Nephron (organoid): Measurements from ENCODE around the gene ATG16L2.
A peak's percentile ranks its signal among the peaks of the same experiment; 100 is the strongest.

Source experiments
- H3K27ac Mint-ChIP-seq, 3 experiments: 2 replicates each; pipeline ENCODE4 v1.8.0; 2020; ENCODE audit warnings: mixed read lengths in 3 of 3, mild to moderate bottlenecking in 2 of 3, moderate library complexity in 1 of 3
- H3K27me3 Mint-ChIP-seq: 2 replicates; pipeline ENCODE4 v1.8.0; 2021; ENCODE audit warnings: low read depth, mild to moderate bottlenecking, moderate library complexity, mixed read lengths
- H3K36me3 Mint-ChIP-seq: 2 replicates; pipeline ENCODE4 v1.8.0; 2020; ENCODE audit warnings: low read depth, mixed read lengths
- H3K4me1 Mint-ChIP-seq: 2 replicates; pipeline ENCODE4 v1.8.0; 2020; ENCODE audit warnings: mixed read lengths
- H3K4me3 Mint-ChIP-seq, 3 experiments: 2 replicates each; pipeline ENCODE4 v1.8.0; 2020; ENCODE audit warnings: mild to moderate bottlenecking in 3 of 3, mixed read lengths in 3 of 3, moderate library complexity in 2 of 3
- H3K9me3 Mint-ChIP-seq: 2 replicates; pipeline ENCODE4 v1.8.0; 2020; ENCODE audit warnings: mixed read lengths
- TF ChIP-seq, protein P1 (sequence below), 3 experiments: fragments of 200-600 bp; sonication (generic); IDR thresholded peaks; one replicate each; pipeline ENCODE4 v1.5.0; 2021; ENCODE audit warnings: antibody characterized with exemption in 3 of 3; ENCODE audit not compliant: unreplicated experiment in 3 of 3

ATG16L2 gene

DNA sequence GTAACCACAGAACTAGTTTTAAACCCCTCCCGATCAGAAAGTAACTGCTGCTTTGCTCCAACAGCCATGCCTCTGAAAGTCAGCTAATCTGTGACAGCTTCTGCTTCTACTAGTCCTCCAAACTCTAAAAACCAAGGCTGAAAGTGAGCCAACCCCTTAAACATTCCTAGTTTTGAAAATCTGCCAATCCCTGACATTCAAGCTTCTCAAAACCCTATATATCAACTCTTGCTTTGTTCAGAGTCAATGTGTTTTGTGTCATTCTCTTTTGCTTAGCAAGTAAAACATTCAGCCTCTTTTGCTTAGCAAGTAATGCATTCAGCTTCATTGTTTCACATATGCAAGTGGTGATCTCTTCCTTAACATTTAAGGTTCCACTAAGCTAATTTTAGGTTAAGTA, 56.9 kb downstream of the ATG16L2 start:
- TF ChIP-seq, protein P1, sequence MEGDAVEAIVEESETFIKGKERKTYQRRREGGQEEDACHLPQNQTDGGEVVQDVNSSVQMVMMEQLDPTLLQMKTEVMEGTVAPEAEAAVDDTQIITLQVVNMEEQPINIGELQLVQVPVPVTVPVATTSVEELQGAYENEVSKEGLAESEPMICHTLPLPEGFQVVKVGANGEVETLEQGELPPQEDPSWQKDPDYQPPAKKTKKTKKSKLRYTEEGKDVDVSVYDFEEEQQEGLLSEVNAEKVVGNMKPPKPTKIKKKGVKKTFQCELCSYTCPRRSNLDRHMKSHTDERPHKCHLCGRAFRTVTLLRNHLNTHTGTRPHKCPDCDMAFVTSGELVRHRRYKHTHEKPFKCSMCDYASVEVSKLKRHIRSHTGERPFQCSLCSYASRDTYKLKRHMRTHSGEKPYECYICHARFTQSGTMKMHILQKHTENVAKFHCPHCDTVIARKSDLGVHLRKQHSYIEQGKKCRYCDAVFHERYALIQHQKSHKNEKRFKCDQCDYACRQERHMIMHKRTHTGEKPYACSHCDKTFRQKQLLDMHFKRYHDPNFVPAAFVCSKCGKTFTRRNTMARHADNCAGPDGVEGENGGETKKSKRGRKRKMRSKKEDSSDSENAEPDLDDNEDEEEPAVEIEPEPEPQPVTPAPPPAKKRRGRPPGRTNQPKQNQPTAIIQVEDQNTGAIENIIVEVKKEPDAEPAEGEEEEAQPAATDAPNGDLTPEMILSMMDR (IDR thresholded peaks at IDR 0.05; ENCODE audit: unreplicated experiment in 3 of 3): no peak
- peak overlapping the region; percentile 86 to 94 (median 88) for H3K27ac Mint-ChIP-seq
- no peak overlapping the region for H3K4me3 Mint-ChIP-seq
- H3K4me1 Mint-ChIP-seq: peaks cover 17% of the 10 kb centered on the region
- no peaks in the 10 kb centered on the region for H3K9me3 Mint-ChIP-seq
- peaks cover 34% of the 10 kb centered on the region for H3K36me3 Mint-ChIP-seq
- H3K27me3 Mint-ChIP-seq: no peaks in the 10 kb centered on the region

DNA sequence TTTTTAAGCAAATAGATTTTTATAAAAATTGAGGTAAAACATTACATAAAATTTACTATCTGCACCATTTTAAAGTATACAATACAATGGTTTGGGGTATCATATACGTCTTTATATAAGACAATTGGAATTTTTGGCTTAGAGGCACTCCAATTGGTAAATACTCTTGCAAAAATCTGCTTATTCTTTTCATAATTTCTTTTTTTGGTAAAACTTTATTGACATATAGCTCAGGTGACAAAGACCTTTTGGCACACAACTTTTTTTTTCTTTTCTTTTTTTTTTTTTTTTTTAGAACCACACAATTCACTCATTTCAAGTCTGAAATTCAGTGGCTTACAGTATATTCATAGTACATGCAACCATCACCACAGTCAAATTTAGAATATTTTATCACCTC, 57.8 kb downstream of the ATG16L2 start:
- H3K36me3 Mint-ChIP-seq: peaks cover 29% of the 10 kb centered on the region
- no peaks in the 10 kb centered on the region for H3K9me3 Mint-ChIP-seq
- H3K27ac Mint-ChIP-seq: peak overlapping the region in 2 of 3 experiments; percentile 13 to 27
- H3K4me3 Mint-ChIP-seq: no peak overlapping the region
- H3K4me1 Mint-ChIP-seq: peaks cover 17% of the 10 kb centered on the region
- TF ChIP-seq, protein P1 (IDR thresholded peaks at IDR 0.05; ENCODE audit: unreplicated experiment in 3 of 3): no peak
- no peaks in the 10 kb centered on the region for H3K27me3 Mint-ChIP-seq

DNA sequence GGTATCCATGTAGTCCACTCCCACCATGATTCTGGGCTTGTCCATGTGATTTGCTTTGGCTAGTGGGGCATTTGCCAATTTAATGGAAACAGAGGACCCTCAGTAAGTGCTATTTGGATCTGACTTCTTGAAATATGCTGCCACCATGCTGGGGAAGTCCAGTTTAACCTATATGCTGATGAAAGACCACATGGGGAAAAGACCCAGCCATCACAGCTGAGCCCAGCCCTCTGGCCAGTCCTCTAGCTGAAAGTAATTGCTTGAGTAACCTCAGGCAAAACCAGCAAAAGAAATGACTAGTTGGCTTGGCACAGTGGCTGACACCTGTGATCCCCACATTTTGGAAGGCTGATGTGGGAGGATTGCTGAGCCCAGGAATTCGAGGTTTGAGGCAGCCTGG, 61.5 kb downstream of the ATG16L2 start:
- H3K4me3 Mint-ChIP-seq: no peak overlapping the region
- H3K27me3 Mint-ChIP-seq: no peaks in the 10 kb centered on the region
- peaks cover 38% of the 10 kb centered on the region for H3K36me3 Mint-ChIP-seq
- no peak overlapping the region for H3K27ac Mint-ChIP-seq
- H3K4me1 Mint-ChIP-seq: peaks cover 11% of the 10 kb centered on the region
- peaks cover 5% of the 10 kb centered on the region for H3K9me3 Mint-ChIP-seq
- TF ChIP-seq, protein P1 (IDR thresholded peaks at IDR 0.05; ENCODE audit: unreplicated experiment in 3 of 3): no peak

DNA sequence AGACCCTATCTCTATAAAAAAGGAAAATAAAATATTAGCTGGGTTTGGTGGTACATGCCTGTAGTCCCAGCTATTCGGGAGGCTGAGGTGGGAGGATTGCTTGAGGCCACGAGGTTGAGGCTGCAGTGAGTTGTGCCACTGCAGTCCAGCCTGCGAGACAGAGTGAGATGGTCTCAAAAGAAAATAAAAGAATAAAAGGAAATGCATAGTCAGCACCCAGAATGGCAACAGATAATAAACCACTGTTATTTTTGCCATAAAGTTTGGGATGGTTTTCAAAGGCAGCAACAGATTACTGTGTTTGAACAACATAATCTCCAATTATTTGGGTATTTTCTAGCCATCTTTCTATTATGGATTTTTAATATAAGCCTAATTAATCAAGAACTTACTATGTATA, 61.9 kb downstream of the ATG16L2 start:
- Mint-ChIP-seq H3K36me3 (peaks cover 42% of the 10 kb centered on the region), H3K27me3 (no peaks in the 10 kb centered on the region), H3K9me3 (peaks cover 6% of the 10 kb centered on the region), H3K4me3 (no peak overlapping the region), H3K4me1 (peaks cover 7% of the 10 kb centered on the region), H3K27ac (no peak overlapping the region)
- TF ChIP-seq, protein P1 (IDR thresholded peaks at IDR 0.05; ENCODE audit: unreplicated experiment in 3 of 3): no peak
